ENCODE measurements around the gene GAPDH. TPM values are rescaled to one million over a fixed set of nuclear protein-coding genes. Genes with fewer than 3 reads are reported as not detected.

Gene GAPDH
- total RNA-seq, 1 experiment from 2014 or later: 4,276 TPM

DNA sequence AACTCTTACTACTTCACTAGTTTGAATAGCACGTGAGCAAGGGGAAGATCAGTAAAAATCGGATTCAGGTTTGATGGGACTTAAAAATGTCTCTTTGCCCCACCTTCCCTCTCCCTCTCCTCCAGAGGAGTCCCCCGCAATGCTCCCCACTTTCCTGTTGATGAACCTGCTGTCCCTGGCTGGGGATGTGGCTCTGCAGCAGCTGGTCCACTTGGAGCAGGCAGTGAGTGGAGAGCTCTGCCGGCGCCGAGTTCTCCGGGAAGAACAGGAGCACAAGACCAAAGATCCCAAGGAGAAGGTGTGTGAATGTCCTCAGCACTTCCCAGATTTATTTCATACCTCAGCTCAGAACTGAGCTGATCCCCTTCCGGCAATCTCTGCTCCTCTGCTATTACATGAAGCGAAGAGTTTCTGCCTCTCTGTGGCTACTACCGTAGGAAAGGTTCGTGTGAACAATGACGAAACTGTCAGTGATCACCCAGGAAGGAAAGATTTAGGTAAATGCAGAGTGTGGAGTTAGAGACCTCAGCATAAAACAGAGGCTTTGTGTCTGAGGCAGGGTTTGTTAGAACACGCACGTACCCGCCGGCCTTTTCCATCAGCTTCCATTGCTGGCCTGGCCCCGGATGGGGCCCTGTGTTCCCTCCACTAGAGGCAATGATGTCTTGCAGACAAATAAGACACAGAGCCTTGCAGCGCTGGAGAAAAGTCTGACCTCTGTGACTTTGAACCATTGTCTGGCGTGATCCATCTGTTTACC, 7.4 kb upstream of the GAPDH start (continued):
- TF ChIP-seq ZNF423 (CRISPR knock-in tag; IDR thresholded peaks at IDR 0.05): no peak
- TF ChIP-seq, protein P1, sequence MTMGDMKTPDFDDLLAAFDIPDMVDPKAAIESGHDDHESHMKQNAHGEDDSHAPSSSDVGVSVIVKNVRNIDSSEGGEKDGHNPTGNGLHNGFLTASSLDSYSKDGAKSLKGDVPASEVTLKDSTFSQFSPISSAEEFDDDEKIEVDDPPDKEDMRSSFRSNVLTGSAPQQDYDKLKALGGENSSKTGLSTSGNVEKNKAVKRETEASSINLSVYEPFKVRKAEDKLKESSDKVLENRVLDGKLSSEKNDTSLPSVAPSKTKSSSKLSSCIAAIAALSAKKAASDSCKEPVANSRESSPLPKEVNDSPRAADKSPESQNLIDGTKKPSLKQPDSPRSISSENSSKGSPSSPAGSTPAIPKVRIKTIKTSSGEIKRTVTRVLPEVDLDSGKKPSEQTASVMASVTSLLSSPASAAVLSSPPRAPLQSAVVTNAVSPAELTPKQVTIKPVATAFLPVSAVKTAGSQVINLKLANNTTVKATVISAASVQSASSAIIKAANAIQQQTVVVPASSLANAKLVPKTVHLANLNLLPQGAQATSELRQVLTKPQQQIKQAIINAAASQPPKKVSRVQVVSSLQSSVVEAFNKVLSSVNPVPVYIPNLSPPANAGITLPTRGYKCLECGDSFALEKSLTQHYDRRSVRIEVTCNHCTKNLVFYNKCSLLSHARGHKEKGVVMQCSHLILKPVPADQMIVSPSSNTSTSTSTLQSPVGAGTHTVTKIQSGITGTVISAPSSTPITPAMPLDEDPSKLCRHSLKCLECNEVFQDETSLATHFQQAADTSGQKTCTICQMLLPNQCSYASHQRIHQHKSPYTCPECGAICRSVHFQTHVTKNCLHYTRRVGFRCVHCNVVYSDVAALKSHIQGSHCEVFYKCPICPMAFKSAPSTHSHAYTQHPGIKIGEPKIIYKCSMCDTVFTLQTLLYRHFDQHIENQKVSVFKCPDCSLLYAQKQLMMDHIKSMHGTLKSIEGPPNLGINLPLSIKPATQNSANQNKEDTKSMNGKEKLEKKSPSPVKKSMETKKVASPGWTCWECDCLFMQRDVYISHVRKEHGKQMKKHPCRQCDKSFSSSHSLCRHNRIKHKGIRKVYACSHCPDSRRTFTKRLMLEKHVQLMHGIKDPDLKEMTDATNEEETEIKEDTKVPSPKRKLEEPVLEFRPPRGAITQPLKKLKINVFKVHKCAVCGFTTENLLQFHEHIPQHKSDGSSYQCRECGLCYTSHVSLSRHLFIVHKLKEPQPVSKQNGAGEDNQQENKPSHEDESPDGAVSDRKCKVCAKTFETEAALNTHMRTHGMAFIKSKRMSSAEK (CRISPR knock-in tag; IDR thresholded peaks at IDR 0.05; ENCODE audit: borderline replicate concordance): no peak
- no peak for TF ChIP-seq NFATC4 (CRISPR knock-in tag; IDR thresholded peaks at IDR 0.05)
- TF ChIP-seq, protein P2, sequence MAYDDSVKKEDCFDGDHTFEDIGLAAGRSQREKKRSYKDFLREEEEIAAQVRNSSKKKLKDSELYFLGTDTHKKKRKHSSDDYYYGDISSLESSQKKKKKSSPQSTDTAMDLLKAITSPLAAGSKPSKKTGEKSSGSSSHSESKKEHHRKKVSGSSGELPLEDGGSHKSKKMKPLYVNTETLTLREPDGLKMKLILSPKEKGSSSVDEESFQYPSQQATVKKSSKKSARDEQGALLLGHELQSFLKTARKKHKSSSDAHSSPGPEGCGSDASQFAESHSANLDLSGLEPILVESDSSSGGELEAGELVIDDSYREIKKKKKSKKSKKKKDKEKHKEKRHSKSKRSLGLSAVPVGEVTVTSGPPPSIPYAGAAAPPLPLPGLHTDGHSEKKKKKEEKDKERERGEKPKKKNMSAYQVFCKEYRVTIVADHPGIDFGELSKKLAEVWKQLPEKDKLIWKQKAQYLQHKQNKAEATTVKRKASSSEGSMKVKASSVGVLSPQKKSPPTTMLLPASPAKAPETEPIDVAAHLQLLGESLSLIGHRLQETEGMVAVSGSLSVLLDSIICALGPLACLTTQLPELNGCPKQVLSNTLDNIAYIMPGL (CRISPR knock-in tag; IDR thresholded peaks at IDR 0.05): no peak

DNA sequence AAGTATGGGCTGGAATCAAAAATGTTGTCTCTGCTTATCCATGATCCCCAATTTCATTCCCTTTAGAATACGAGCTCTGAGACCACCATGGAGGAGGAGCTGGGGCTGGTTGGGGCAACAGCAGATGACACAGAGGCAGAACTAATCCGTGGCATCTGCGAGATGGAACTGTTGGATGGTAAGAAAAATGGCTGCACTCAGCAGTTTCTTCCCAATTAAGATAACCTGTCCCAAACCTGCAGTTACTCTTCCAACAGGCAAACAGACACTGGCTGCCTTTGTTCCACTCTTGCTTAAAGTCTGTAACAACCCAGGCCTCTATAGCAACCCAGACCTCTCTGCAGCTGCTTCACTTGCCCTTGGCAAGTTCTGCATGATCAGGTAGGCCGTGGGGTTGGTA, 6.6 kb upstream of the GAPDH start:
- no peak for DNase-seq (ENCODE audit: low spot score)
- no peak overlapping the region for H3K4me3 Mint-ChIP-seq
- CTCF ChIA-PET: no interaction called here
- peaks cover 16% of the 10 kb centered on the region for H3K4me1 Mint-ChIP-seq
- H3K36me3 Mint-ChIP-seq: peaks cover 86% of the 10 kb centered on the region
- no peak for TF ChIP-seq ETV6 (CRISPR knock-in tag; IDR thresholded peaks at IDR 0.05)
- no peak for TF ChIP-seq GABPB1 (CRISPR knock-in tag; IDR thresholded peaks at IDR 0.05)
- no peak for TF ChIP-seq JAZF1 (CRISPR knock-in tag; IDR thresholded peaks at IDR 0.05)
- no peak for TF ChIP-seq OVOL2 (CRISPR knock-in tag; IDR thresholded peaks at IDR 0.05; ENCODE audit: borderline replicate concordance)
- TF ChIP-seq, protein P3, sequence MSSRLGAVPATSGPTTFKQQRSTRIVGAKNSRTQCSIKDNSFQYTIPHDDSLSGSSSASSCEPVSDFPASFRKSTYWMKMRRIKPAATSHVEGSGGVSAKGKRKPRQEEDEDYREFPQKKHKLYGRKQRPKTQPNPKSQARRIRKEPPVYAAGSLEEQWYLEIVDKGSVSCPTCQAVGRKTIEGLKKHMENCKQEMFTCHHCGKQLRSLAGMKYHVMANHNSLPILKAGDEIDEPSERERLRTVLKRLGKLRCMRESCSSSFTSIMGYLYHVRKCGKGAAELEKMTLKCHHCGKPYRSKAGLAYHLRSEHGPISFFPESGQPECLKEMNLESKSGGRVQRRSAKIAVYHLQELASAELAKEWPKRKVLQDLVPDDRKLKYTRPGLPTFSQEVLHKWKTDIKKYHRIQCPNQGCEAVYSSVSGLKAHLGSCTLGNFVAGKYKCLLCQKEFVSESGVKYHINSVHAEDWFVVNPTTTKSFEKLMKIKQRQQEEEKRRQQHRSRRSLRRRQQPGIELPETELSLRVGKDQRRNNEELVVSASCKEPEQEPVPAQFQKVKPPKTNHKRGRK (CRISPR knock-in tag; IDR thresholded peaks at IDR 0.05; ENCODE audit: borderline replicate concordance): no peak
- no peaks in the 10 kb centered on the region for H3K9me3 Mint-ChIP-seq
- POLR2A ChIA-PET: no interaction called here
- no peak overlapping the region for H3K27ac Mint-ChIP-seq
- no peaks in the 10 kb centered on the region for H3K27me3 Mint-ChIP-seq (ENCODE audit: low read depth)
- ATAC-seq: no peak

DNA sequence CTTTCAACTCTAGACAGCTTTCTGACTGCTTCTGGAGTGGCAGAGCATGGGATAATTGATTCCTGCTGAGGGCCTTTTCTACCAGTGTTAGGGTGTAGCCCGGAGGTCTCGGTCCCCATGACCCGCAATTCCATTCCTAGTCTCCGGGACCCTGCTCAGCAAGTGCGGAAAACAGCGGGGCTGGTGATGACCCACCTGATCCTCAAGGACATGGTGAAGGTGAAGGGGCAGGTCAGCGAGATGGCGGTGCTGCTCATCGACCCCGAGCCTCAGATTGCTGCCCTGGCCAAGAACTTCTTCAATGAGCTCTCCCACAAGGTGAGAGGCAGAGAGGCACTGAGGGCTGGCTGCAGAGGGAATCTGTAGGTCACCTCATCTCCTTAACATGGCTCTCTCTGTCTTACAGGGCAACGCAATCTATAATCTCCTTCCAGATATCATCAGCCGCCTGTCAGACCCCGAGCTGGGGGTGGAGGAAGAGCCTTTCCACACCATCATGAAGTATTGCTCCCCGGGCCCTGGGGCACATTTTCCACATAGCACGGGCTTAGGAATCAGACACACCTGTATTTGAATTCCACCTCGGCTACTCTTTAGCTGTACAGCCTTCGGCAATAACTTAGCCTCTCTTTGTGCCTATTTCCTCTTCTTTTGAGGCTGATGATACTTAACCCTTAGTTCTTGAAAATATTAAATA, 5.6 kb upstream of the GAPDH start:
- POLR2A ChIA-PET: no interaction called here
- DNase-seq (ENCODE audit: low spot score) (no peak), ATAC-seq (no peak)
- peaks cover 19% of the 10 kb centered on the region for H3K4me1 Mint-ChIP-seq
- no peak overlapping the region for H3K4me3 Mint-ChIP-seq
- no peak overlapping the region for H3K27ac Mint-ChIP-seq
- peaks cover 76% of the 10 kb centered on the region for H3K36me3 Mint-ChIP-seq
- no peaks in the 10 kb centered on the region for H3K27me3 Mint-ChIP-seq (ENCODE audit: low read depth)
- no peaks in the 10 kb centered on the region for H3K9me3 Mint-ChIP-seq
- CTCF ChIA-PET: interaction anchor here (0.9 to 1.6 kb wide), 2 partner anchors 9 to 30 kb away, joined by 3 read pairs; no protein-coding TSS in a partner anchor
- TF ChIP-seq, protein P4, sequence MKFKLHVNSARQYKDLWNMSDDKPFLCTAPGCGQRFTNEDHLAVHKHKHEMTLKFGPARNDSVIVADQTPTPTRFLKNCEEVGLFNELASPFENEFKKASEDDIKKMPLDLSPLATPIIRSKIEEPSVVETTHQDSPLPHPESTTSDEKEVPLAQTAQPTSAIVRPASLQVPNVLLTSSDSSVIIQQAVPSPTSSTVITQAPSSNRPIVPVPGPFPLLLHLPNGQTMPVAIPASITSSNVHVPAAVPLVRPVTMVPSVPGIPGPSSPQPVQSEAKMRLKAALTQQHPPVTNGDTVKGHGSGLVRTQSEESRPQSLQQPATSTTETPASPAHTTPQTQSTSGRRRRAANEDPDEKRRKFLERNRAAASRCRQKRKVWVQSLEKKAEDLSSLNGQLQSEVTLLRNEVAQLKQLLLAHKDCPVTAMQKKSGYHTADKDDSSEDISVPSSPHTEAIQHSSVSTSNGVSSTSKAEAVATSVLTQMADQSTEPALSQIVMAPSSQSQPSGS (CRISPR knock-in tag; IDR thresholded peaks at IDR 0.05; ENCODE audit: borderline replicate concordance, low read depth): no peak
- TF ChIP-seq, protein P5, sequence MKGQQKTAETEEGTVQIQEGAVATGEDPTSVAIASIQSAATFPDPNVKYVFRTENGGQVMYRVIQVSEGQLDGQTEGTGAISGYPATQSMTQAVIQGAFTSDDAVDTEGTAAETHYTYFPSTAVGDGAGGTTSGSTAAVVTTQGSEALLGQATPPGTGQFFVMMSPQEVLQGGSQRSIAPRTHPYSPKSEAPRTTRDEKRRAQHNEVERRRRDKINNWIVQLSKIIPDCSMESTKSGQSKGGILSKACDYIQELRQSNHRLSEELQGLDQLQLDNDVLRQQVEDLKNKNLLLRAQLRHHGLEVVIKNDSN (CRISPR knock-in tag; IDR thresholded peaks at IDR 0.05): no peak
- TF ChIP-seq, protein P6, sequence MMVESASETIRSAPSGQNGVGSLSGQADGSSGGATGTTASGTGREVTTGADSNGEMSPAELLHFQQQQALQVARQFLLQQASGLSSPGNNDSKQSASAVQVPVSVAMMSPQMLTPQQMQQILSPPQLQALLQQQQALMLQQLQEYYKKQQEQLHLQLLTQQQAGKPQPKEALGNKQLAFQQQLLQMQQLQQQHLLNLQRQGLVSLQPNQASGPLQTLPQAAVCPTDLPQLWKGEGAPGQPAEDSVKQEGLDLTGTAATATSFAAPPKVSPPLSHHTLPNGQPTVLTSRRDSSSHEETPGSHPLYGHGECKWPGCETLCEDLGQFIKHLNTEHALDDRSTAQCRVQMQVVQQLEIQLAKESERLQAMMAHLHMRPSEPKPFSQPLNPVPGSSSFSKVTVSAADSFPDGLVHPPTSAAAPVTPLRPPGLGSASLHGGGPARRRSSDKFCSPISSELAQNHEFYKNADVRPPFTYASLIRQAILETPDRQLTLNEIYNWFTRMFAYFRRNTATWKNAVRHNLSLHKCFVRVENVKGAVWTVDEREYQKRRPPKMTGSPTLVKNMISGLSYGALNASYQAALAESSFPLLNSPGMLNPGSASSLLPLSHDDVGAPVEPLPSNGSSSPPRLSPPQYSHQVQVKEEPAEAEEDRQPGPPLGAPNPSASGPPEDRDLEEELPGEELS (CRISPR knock-in tag; IDR thresholded peaks at IDR 0.05): no peak
- TF ChIP-seq FOXK1 (CRISPR knock-in tag; IDR thresholded peaks at IDR 0.05) (no peak), ZNF232 (CRISPR knock-in tag; IDR thresholded peaks at IDR 0.05) (no peak)
